ENCODE data around the gene ITGAV. TPM values are rescaled to one million over a fixed set of nuclear protein-coding genes. Genes with fewer than 3 reads are reported as not detected.

Gene ITGAV
- total RNA-seq, 4 donors from 2014 or later = 98.4 to 117 (median 105) TPM

- H3K36me3 ChIP-seq = no peaks in the 10 kb centered on the region
- no peak overlapping the region for H3K27ac ChIP-seq (replicated peaks in 1 of 4)
- no peaks in the 10 kb centered on the region for H3K4me1 ChIP-seq
- TF ChIP-seq POLR2A (IDR thresholded peaks at IDR 0.05; ENCODE audit: low read depth) = no peak
- TF ChIP-seq POLR2AphosphoS5 (IDR thresholded peaks at IDR 0.05) = no peak
- TF ChIP-seq CTCF (IDR thresholded peaks at IDR 0.05) = no peak
- no peak for TF ChIP-seq EP300 (IDR thresholded peaks at IDR 0.05)
- no peak overlapping the region for H3K4me3 ChIP-seq
- 77% methylated on average over 8 of the region's 8 CpGs for WGBS
- intact Hi-C loops (cut with DNase I) = no loop called here
- H3K27me3 ChIP-seq = no peaks in the 10 kb centered on the region
- DNase-seq (ENCODE audit: extremely low spot score) = no peak
- no peaks in the 10 kb centered on the region for H3K9me3 ChIP-seq
These were observed 34.8 kb upstream of the ITGAV start for GRCh38 chr2:186554850-186555671.

GRCh38 chr2:186558512-186559276 is 31.2 kb upstream of the ITGAV start:
- Histone ChIP-seq H3K36me3 (no peaks in the 10 kb centered on the region), H3K27me3 (no peaks in the 10 kb centered on the region), H3K27ac (replicated peaks in 1 of 4) (no peak overlapping the region), H3K4me3 (no peak overlapping the region), H3K4me1 (no peaks in the 10 kb centered on the region), H3K9me3 (no peaks in the 10 kb centered on the region)
- DNase-seq (ENCODE audit: extremely low spot score) = no peak
- 67% methylated on average over 2 of the region's 2 CpGs for WGBS
- TF ChIP-seq POLR2A (IDR thresholded peaks at IDR 0.05; ENCODE audit: low read depth) (no peak), POLR2AphosphoS5 (IDR thresholded peaks at IDR 0.05) (no peak)
- intact Hi-C loops (cut with DNase I) = no loop called here

- no peak for DNase-seq (ENCODE audit: extremely low spot score)
- TF ChIP-seq CTCF (IDR thresholded peaks at IDR 0.05) (no peak), EP300 (IDR thresholded peaks at IDR 0.05) (no peak), POLR2A (IDR thresholded peaks at IDR 0.05; ENCODE audit: low read depth) (no peak), POLR2AphosphoS5 (IDR thresholded peaks at IDR 0.05) (no peak)
- Histone ChIP-seq H3K27ac (replicated peaks in 1 of 4) (no peak overlapping the region), H3K36me3 (no peaks in the 10 kb centered on the region), H3K9me3 (no peaks in the 10 kb centered on the region), H3K27me3 (no peaks in the 10 kb centered on the region), H3K4me3 (no peak overlapping the region), H3K4me1 (no peaks in the 10 kb centered on the region)
- intact Hi-C loops (cut with DNase I) = no loop called here
These were observed 30.5 kb upstream of the ITGAV start for GRCh38 chr2:186559370-186559769.

DNA sequence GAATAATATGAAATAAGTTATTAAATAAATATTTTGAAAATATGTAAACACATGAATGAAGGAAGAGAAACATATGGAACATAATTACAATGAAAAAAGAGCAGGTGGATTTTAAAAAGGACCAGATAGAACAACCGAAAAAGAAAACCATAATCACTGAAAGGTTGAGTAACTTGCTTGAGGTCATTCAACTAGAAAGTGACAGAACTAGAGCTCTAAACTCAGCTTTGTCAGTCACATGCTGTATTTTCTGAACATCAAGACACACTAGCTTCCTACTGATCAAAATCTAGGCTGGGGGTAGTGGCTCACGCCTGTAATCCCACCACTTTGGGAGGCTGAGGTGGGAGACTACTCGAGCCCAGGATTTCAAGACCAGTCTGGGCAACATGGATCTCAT is 30.0 kb upstream of the ITGAV start:
- intact Hi-C loops (cut with DNase I) = no loop called here
- no peak overlapping the region for H3K4me3 ChIP-seq
- no peak for DNase-seq (ENCODE audit: extremely low spot score)
- H3K9me3 ChIP-seq = no peaks in the 10 kb centered on the region
- H3K36me3 ChIP-seq = no peaks in the 10 kb centered on the region
- no peak overlapping the region for H3K27ac ChIP-seq (replicated peaks in 1 of 4)
- H3K4me1 ChIP-seq = no peaks in the 10 kb centered on the region
- 77% methylated on average over 3 of the region's 3 CpGs for WGBS
- no peaks in the 10 kb centered on the region for H3K27me3 ChIP-seq
- TF ChIP-seq POLR2AphosphoS5 (IDR thresholded peaks at IDR 0.05) (no peak), POLR2A (IDR thresholded peaks at IDR 0.05; ENCODE audit: low read depth) (no peak), EP300 (IDR thresholded peaks at IDR 0.05) (no peak), CTCF (IDR thresholded peaks at IDR 0.05) (no peak)

GRCh38 chr2:186560254-186560653 is 29.6 kb upstream of the ITGAV start:
- TF ChIP-seq POLR2AphosphoS5 (IDR thresholded peaks at IDR 0.05) = no peak
- no peak for TF ChIP-seq EP300 (IDR thresholded peaks at IDR 0.05)
- TF ChIP-seq POLR2A (IDR thresholded peaks at IDR 0.05; ENCODE audit: low read depth) = no peak
- TF ChIP-seq CTCF (IDR thresholded peaks at IDR 0.05) = no peak
- H3K27me3 ChIP-seq = no peaks in the 10 kb centered on the region
- H3K27ac ChIP-seq (replicated peaks in 1 of 4) = no peak overlapping the region
- no peak for DNase-seq (ENCODE audit: extremely low spot score)
- H3K4me1 ChIP-seq = no peaks in the 10 kb centered on the region
- no peaks in the 10 kb centered on the region for H3K9me3 ChIP-seq
- H3K4me3 ChIP-seq = no peak overlapping the region
- 62% methylated on average over 3 of the region's 3 CpGs for WGBS
- no peaks in the 10 kb centered on the region for H3K36me3 ChIP-seq
- intact Hi-C loops (cut with DNase I) = no loop called here

All from esophagus muscularis mucosa (tissue), 4 donors.